Ascending aorta (tissue), 2 donors: ENCODE data around the gene SEPTIN5. TPM values are rescaled to one million over a fixed set of nuclear protein-coding genes. Genes with fewer than 3 reads are reported as not detected.

Experiments used
- DNase-seq, 2 donors: peaks; one replicate each; pipeline ENCODE4 v3.0.0-alpha.2; 2019; ENCODE audit warnings: low spot score in 2 of 2
- H3K27ac ChIP-seq, 2 donors: fragments of 200-600 bp; sonication (generic); one replicate each; pipeline ENCODE4 v1.5.1; 2016 to 2017; ENCODE audit warnings: mild to moderate bottlenecking in 1 of 2
- H3K27me3 ChIP-seq: fragments of 200-600 bp; sonication (generic); one replicate; pipeline ENCODE4 v1.5.1; 2017
- H3K36me3 ChIP-seq, 2 donors: fragments of 200-600 bp; sonication (generic); one replicate each; pipeline ENCODE4 v1.5.1; 2016
- H3K4me1 ChIP-seq, 2 donors: fragments of 200-600 bp; sonication (generic); one replicate each; pipeline ENCODE4 v1.5.1; 2016 to 2017; ENCODE audit warnings: mild to moderate bottlenecking in 1 of 2
- H3K4me3 ChIP-seq, 2 donors: fragments of 200-600 bp; sonication (generic); one replicate each; pipeline ENCODE4 v1.5.1; 2016 to 2017; ENCODE audit warnings: mild to moderate bottlenecking in 1 of 2
- H3K9me3 ChIP-seq, 2 donors: fragments of 200-600 bp; sonication (generic); one replicate each; pipeline ENCODE4 v1.5.1; 2016
- intact Hi-C: fragments of 100-400 bp; cut with DNase I; formaldehyde crosslinking; loops from one replicate; pipeline ENCODE4 v1.15.1; 2023
- total RNA-seq: library from RNA; depleted of rRNA; stranded (reverse); fragments of >200 nt; gene quantifications from one replicate; pipeline ENCODE4 v1.1.0, GENCODE V29; 2016
- TF ChIP-seq, protein P1 (sequence below), 3 experiments: fragments of 200-600 bp in 2 of 3; fragments of 450-650 bp in 1 of 3; sonication (generic) in 2 of 3; IDR thresholded peaks; one replicate each; pipeline ENCODE4 v1.5.1; 2016 to 2019; ENCODE audit warnings: antibody characterized with exemption in 3 of 3, mild to moderate bottlenecking in 1 of 3, moderate library complexity in 1 of 3

Gene SEPTIN5
- total RNA-seq, 1 donor from 2014 or later = 105 TPM

DNA sequence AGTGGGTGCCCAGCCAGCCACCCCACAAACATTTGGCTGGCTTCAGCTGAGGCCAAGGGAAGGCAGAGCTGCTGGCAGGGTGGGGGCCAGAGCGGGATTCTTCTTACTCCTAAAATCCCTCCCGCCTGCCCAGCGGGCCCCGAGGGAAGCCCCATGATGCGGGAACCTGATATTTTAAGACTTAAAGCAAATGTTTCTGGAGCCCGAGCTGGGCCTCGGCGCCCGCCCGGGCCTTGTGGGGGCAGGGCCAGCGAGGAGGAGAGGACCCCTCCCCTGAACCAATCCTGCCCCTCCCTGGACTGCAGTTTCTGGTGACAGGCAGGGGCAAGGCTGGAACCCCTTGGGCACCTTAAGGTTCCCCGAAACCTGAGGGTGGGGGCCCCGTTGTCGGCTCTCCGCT, 26.3 kb downstream of the SEPTIN5 start:
- no peaks in the 10 kb centered on the region for H3K36me3 ChIP-seq
- H3K27ac ChIP-seq = no peak overlapping the region
- no peak for DNase-seq
- H3K4me3 ChIP-seq = no peak overlapping the region
- H3K9me3 ChIP-seq = no peaks in the 10 kb centered on the region
- H3K27me3 ChIP-seq = no peaks in the 10 kb centered on the region
- TF ChIP-seq, protein P1, sequence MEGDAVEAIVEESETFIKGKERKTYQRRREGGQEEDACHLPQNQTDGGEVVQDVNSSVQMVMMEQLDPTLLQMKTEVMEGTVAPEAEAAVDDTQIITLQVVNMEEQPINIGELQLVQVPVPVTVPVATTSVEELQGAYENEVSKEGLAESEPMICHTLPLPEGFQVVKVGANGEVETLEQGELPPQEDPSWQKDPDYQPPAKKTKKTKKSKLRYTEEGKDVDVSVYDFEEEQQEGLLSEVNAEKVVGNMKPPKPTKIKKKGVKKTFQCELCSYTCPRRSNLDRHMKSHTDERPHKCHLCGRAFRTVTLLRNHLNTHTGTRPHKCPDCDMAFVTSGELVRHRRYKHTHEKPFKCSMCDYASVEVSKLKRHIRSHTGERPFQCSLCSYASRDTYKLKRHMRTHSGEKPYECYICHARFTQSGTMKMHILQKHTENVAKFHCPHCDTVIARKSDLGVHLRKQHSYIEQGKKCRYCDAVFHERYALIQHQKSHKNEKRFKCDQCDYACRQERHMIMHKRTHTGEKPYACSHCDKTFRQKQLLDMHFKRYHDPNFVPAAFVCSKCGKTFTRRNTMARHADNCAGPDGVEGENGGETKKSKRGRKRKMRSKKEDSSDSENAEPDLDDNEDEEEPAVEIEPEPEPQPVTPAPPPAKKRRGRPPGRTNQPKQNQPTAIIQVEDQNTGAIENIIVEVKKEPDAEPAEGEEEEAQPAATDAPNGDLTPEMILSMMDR (IDR thresholded peaks at IDR 0.05) = no peak
- no peaks in the 10 kb centered on the region for H3K4me1 ChIP-seq
- intact Hi-C loops = no loop called here

DNA sequence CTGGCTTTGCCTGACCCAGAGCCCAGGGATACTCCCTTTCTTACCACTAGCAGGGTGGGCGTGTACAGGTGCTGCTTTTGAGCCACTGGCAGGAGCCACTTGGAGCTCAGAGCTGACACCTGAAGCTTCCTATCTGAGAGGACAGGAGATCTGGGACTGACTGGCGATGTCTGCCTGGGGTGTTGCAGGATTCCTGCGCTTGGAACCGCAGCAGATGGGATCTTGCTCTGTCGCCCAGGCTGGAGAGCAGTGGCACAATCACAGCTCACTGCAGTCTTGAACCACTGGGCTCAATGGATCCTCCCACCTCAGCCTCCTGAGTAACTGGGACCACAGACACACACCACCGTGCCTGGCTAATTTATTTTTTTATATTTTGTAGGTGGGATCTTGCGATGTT, 26.8 kb downstream of the SEPTIN5 start:
- Histone ChIP-seq H3K27ac (no peak overlapping the region), H3K4me3 (no peak overlapping the region), H3K27me3 (no peaks in the 10 kb centered on the region), H3K36me3 (no peaks in the 10 kb centered on the region), H3K4me1 (no peaks in the 10 kb centered on the region), H3K9me3 (no peaks in the 10 kb centered on the region)
- no peak for DNase-seq
- intact Hi-C loops = no loop called here
- TF ChIP-seq, protein P1 (IDR thresholded peaks at IDR 0.05) = no peak

DNA sequence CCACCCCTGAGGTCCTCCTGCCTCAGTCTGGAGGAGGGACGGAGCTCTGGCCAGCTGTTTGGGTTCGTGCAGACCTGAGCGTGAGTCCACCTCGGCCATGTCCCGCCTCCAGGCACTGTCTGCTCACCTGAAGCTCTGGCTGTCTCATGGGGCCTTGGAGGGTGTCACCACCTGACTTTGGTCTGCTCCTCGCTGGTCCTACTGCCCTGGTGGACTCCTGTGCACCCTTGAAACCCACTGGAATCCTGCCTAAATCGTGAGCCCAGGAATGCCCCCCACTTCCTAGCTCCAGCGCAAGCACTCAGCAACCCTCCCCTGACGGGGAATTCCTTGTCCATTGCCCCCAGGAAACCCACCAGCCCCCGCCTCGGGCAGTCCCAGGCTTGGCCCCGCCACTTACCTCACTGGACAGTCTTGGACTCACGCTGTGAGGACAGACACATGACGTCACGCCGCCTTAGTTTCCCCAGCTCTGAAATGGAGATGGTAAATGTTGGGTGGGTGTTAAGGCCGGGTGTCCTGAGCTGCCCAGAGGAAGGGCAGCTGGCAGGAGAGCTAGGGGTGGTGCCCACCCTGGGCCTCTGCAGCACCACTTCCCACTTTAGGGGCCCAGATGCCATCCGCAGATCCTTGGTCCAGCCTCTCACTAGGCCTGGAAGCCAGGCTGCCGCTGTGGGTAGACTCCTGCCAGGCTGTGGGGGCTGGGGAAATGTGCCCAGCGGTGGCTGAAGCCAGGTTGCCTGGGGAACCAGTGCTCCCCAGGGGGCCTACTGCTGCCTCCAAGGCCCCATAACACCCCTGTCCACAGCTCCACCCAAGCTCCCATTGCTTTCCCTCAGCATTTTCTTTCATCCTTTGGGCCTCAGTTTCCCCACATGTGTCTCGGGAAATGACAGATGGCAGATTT, 28.1 kb downstream of the SEPTIN5 start:
- no peaks in the 10 kb centered on the region for H3K9me3 ChIP-seq
- H3K4me1 ChIP-seq = no peaks in the 10 kb centered on the region
- H3K27me3 ChIP-seq = no peaks in the 10 kb centered on the region
- H3K27ac ChIP-seq = no peak overlapping the region
- no peak overlapping the region for H3K4me3 ChIP-seq
- DNase-seq = no peak
- TF ChIP-seq, protein P1 (IDR thresholded peaks at IDR 0.05) = no peak
- no peaks in the 10 kb centered on the region for H3K36me3 ChIP-seq
- intact Hi-C loops = no loop called here

GRCh38 chr22:19743081-19743480, 28.8 kb downstream of the SEPTIN5 start:
- DNase-seq = no peak
- Histone ChIP-seq H3K27me3 (no peaks in the 10 kb centered on the region), H3K9me3 (no peaks in the 10 kb centered on the region), H3K36me3 (no peaks in the 10 kb centered on the region), H3K4me3 (no peak overlapping the region), H3K27ac (no peak overlapping the region), H3K4me1 (no peaks in the 10 kb centered on the region)
- intact Hi-C loops = no loop called here
- TF ChIP-seq, protein P1 (IDR thresholded peaks at IDR 0.05) = no peak

GRCh38 chr22:19743651-19744050, 29.3 kb downstream of the SEPTIN5 start:
- TF ChIP-seq, protein P1 (IDR thresholded peaks at IDR 0.05) = no peak
- intact Hi-C loops = no loop called here
- no peak for DNase-seq

More at GRCh38 chr22:19743651-19744050, 29.3 kb downstream of the SEPTIN5 start:
- no peaks in the 10 kb centered on the region for H3K36me3 ChIP-seq
- H3K4me1 ChIP-seq = no peaks in the 10 kb centered on the region
- no peaks in the 10 kb centered on the region for H3K27me3 ChIP-seq
- H3K27ac ChIP-seq = no peak overlapping the region
- no peaks in the 10 kb centered on the region for H3K9me3 ChIP-seq
- H3K4me3 ChIP-seq = no peak overlapping the region
